ENCODE data around the gene PAOX.
"Not testable (repeated sequence)": the region's sequence is repeated elsewhere in the genome, so short reads cannot be mapped to it uniquely, and the experiment has no call there.

PAOX gene

GRCh38 chr10:133364645-133365431 lies 14.2 kb upstream of the PAOX start:
- DNase-seq (ENCODE audit: low read depth), result no peak

- no peak for DNase-seq (ENCODE audit: low read depth)
Measured at GRCh38 chr10:133365461-133366129, 13.5 kb upstream of the PAOX start.

DNA sequence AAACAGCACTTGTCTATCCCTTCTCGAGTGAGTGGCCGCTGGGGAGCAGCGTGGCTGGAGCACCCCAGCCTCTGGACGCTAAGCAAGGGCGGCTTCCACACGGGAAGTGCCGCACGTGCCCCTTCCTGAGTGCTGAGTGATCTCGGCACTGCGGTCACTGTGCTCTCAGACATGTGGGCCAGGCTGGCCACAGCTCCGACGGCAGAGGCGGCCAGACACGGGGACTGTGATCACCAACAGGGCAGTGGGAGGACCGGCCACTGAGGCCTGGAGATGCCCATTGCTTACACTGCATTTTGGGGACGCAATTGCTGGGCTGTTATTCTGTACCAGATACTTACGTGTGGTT lies 13.0 kb upstream of the PAOX start:
- no peak for DNase-seq (ENCODE audit: low read depth)

DNA sequence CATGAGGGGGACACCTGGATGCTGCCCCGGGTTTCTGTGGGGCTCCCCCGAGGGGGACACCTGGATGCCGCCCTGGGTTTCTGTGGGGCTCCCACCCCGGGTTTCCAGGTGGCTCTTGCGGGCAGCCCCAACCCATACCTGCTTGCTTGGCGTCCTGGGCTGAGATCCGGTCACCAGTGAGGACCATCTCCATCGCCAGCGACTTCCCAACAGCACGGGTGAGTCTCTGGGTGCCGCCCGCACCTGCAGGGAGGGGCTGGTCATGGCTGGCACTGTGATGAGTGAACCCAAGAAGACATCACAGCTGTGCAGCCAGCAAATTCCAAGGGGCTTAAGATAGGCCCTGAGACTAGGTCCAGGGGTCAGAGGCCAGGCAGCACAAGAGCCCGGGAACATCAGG lies 12.3 kb upstream of the PAOX start:
- DNase-seq (ENCODE audit: low read depth), result no peak

DNA sequence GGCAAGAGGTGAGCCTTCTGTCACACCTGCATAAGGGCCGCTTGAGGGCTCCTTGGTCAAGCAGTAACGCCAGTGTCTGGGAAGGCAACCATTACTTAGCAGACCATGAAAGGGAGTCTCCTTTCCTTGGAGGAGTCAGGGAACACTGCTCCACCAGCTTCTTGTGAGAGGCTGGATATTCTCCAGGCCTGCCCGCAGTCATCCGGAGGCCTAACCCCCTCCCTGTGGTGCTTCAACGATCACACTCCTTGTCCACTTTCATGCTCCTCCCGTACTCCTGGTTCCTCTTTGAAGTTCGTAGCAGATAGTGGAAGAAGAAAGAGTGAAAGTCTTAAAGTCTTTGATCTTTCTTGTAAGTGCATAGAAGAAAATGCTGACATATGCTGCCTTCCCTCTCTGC lies 11.6 kb upstream of the PAOX start:
- DNase-seq (ENCODE audit: low read depth), result not testable (repeated sequence)

- no peak for DNase-seq (ENCODE audit: low read depth)
Measured at GRCh38 chr10:133368153-133368552, 10.9 kb upstream of the PAOX start.

- no peak for DNase-seq (ENCODE audit: low read depth)
Measured at GRCh38 chr10:133370030-133370786, 8.9 kb upstream of the PAOX start.

DNA sequence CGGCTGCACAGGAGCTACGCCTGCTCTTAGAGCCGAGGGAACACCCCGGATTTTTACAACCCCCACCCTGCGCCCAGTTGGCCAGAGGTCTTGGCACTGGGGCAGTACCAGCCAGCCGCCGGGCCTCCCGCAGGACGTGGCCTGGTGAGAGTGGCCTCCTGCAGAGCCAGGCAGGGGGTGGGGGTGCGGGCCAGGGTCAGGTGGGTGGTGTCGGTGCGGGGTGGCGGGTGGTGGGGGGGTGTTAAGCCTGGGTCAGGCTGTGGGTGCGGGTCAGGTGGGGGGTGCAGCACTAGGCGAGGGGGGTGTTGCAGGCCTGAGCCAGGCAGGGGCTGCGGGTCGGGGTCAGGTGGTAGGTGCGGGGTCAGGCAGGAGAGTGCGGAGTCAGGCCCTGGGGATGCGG lies 6.6 kb upstream of the PAOX start:
- DNase-seq (ENCODE audit: low read depth), result no peak

DNA sequence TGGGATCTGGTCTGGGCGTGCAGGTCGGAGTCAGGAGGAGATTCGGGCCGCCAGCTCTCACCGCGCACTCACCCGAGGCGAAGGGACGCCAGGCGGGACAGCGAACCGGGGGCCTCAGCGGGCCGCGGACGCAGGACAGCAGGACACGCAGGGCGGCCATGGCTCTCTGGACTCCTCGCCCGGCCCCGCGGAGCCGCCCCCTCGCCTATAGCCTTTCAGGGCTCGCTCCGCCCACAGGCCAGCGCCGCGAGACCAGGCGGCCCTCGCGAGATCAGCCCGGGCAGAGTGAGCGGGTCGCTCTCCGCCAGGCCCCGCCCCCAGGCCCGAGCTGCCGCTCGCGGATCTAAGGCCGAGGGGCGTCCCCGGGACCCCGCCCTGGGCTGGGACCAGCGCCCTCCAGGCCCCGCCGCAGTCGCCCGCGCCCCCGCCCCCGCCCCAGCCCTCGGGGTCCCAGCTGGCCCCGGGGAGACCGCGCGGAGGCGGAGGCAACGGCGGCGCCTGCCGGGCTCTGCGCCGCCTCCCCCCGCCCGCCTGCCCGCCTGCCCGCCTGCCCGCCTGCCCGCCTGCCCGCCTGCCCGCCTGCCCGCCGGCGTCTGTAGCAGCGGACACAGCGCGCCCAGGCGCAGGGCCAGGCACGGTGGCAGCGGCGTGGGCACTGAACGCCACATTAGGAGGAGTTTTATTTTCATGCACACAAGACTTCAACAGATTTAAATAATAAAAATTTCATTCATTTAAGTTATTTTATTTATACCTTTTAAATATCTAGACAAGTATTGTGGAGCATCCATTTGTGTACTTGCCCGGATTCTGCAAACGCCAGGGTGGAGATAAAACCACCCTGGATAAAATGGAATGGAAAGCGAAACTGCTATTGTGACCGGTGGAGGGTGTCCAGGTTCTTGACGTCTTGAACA lies 5.6 kb upstream of the PAOX start, which contains the start of gene ECHS1:
Gene ECHS1, minus strand, starts transcription at position 181 of the 917 bp plus-strand sequence. Its CDS starts 21 bp downstream, at position 160.
- peak; percentile 82 for DNase-seq (ENCODE audit: low read depth)

GRCh38 chr10:133375357-133376115 lies 3.5 kb upstream of the PAOX start:
- DNase-seq (ENCODE audit: low read depth), result no peak

- not testable (repeated sequence) for DNase-seq (ENCODE audit: low read depth)
Measured at GRCh38 chr10:133376183-133376582, 2.9 kb upstream of the PAOX start.

GRCh38 chr10:133377025-133377817 lies 1.8 kb upstream of the PAOX start:
- DNase-seq (ENCODE audit: low read depth), result no peak

GRCh38 chr10:133377818-133378250 lies 1.2 kb upstream of the PAOX start:
- DNase-seq (ENCODE audit: low read depth), result no peak

DNA sequence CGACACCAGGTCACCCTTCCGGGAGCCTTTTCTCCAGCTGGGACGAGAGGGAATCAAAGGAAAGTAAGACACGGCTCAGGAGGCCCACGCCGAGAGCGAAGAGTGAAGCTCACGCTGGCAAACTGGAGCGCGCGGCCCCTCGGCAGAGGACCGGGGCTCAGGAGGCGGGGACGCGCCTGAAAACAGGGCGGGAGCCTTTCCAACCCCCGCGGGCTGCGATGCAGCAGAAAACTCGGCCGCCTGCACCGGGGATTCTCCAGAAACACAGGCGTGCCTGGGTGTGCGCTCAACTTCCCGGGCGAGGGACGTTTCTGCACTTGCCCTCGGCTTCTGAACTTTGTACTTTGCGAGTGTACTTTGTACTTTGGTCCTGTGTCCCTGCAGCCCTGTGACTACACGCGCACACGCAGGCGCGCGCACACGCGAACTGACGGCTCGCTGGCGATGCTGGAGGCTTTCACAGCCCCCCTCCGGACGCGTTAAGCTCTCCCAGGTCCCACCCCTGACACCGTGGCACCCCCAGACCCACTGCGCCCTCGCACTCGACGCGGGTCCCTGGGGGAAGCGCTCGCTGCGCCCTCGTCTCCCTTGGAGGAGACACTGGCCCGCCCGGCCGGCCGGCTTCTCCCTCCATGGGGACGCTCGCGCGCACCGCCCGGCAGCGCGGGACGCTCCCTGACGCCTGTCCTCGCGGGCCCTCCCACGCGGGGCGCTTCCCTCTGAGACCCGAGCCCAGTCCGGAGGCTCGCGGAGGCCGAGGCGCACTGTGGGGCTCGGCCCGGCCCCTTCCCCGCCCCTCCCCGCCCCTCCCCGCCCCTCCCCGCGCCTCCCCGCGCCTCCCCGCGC lies 588 bp upstream of the PAOX start:
- no peak for DNase-seq (ENCODE audit: low read depth)

DNA sequence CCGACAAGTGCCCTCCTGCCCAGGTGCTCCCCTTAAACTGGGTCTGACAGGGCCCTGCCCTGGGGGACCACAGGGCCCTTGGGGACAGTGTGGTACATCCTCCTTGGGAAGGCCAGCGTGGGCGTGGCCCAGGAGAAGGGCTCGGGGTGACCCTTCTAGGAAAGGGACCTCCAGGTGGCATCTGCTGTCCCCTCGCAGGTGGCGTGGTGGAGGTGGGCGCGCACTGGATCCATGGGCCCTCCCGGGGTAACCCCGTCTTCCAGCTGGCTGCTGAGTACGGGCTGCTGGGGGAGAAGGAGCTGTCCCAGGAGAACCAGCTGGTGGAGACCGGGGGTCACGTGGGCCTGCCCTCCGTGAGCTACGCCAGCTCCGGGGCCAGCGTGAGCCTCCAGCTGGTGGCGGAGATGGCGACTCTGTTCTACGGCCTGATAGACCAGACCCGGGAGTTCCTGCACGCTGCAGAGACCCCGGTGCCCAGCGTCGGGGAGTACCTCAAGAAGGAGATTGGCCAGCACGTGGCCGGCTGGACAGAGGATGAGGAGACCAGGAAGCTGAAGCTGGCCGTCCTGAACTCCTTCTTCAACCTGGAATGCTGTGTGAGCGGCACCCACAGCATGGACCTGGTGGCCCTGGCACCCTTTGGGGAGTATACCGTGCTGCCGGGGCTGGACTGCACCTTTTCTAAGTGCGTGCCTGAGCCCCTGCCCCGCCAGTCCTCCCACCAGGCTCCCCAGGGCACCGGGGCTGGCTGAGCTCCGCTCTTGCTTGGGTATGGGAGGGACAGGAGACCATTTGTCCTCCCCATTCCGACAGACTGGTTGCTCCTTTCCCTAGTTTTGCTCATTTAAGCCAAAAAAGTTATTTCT lies 972 bp downstream of the PAOX start:
- no peak for DNase-seq (ENCODE audit: low read depth)

DNA sequence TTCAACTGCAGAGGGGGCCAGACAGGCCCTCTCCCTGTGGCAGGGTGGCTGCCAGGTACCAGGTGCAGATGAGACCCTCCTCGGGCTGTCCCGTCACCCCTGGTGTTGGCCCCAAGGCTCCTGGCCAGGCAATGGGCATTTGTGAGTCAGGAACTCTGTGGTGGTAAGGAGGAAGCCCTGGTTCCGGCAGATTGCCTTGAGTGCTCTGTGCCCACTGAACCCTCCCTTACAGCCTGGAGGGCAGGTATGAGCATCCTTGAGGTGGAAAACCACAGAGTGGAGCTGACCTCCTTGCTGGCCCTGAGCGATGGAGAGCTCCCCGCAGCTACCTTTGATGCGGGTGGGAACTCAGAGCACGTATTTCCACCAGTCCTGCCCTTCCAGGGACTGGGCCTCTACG lies 2.0 kb downstream of the PAOX start:
- no peak for DNase-seq (ENCODE audit: low read depth)

DNA sequence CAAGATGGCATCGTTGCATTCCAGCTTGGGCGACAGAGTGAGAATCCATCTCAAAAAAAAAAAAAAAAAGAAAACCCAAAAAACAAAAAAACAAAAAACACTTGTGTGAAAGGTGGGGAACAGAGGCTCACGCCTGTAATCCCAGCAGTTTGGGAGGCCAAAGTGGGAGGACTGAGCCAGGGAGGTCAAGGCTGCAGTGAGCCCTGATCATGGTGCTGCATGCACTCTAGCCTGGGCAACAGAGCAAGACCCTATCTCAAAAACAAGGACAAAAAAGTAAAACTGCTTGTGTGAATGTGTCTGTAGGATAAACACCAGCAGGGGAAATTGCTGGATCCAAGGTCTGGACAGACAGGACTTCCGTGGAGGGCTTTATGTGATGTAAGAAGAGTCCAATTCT lies 4.5 kb downstream of the PAOX start:
- DNase-seq (ENCODE audit: low read depth), result no peak

- DNase-seq (ENCODE audit: low read depth), result no peak
Measured at GRCh38 chr10:133384071-133384470, 5.0 kb downstream of the PAOX start.

Measured in GM04504 (cell line).